ENCODE measurements around the gene MYO19. TPM values are rescaled to one million over a fixed set of nuclear protein-coding genes. Genes with fewer than 3 reads are reported as not detected.
A peak's percentile ranks its signal among the peaks of the same experiment; 100 is the strongest.

The MYO19 gene
- total and polyA plus RNA-seq, 9 of the 15 experiments (the other 6 are each of a cell fraction or from before 2014, with no cell fraction given), result 21.6 to 176 (median 129) TPM

DNA sequence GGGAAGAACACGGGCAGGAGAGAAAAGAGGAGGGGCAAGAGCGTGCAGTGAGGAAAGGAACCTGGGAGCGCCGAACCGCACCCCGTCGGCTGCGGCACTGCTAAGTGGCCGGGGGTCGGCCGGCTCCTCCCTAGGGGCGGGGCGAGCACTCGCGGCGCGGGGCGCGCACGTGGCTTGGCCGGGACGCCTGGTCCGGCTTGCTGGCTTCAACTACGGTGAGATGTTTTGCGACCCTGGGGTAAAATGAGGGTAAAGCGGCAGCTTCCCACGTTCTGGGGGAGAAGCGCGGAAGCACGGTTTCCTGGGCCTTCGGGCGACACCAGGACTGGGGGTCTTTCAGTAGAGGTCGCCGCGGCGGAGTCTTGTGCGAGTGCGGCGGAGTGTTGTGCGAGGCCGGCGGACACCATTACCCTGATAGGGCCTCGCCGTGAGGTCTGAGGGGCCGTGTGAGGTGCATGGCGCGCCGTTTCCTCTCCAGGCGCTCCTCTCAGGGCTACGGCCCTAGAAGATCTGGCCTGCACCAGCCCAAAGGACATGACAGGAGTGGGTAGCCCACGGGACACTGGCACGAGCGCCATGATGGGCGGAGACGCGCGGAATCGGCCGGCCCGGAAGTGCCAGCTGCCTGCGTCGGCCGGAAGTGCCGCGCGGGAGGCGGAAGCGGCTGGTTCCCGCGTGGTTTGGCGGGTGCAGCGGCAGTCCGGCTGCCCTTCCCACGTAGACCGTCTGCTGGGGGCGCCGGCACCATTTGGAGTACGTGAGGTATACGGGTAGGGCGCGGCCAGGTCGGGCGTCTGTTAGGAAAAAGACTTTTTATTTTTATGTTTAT is at the start of gene MYO19, which contains the start of gene PIGW (continued):
- TF ChIP-seq, protein P1, sequence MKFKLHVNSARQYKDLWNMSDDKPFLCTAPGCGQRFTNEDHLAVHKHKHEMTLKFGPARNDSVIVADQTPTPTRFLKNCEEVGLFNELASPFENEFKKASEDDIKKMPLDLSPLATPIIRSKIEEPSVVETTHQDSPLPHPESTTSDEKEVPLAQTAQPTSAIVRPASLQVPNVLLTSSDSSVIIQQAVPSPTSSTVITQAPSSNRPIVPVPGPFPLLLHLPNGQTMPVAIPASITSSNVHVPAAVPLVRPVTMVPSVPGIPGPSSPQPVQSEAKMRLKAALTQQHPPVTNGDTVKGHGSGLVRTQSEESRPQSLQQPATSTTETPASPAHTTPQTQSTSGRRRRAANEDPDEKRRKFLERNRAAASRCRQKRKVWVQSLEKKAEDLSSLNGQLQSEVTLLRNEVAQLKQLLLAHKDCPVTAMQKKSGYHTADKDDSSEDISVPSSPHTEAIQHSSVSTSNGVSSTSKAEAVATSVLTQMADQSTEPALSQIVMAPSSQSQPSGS (CRISPR knock-in tag; IDR thresholded peaks at IDR 0.05), result no peak
- TF ChIP-seq, protein P2, sequence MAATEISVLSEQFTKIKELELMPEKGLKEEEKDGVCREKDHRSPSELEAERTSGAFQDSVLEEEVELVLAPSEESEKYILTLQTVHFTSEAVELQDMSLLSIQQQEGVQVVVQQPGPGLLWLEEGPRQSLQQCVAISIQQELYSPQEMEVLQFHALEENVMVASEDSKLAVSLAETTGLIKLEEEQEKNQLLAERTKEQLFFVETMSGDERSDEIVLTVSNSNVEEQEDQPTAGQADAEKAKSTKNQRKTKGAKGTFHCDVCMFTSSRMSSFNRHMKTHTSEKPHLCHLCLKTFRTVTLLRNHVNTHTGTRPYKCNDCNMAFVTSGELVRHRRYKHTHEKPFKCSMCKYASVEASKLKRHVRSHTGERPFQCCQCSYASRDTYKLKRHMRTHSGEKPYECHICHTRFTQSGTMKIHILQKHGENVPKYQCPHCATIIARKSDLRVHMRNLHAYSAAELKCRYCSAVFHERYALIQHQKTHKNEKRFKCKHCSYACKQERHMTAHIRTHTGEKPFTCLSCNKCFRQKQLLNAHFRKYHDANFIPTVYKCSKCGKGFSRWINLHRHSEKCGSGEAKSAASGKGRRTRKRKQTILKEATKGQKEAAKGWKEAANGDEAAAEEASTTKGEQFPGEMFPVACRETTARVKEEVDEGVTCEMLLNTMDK (IDR thresholded peaks at IDR 0.05; ENCODE audit: borderline replicate concordance, insufficient read depth, low read depth, low read length, poor library complexity, severe bottlenecking), result peak; percentile 35
- TF ChIP-seq POU5F1 (IDR thresholded peaks at IDR 0.05; ENCODE audit: borderline replicate concordance, low read depth, low read length, partially characterized antibody) (peak; percentile 6), SIN3B (IDR thresholded peaks at IDR 0.05; ENCODE audit: low read depth) (peak; percentile 72; the same call in 1 of the 2 replicates), SRSF3 (IDR thresholded peaks at IDR 0.05; ENCODE audit: insufficient read depth, low read length) (0 out of 2 replicates have a peak, but pooled peaks have one; percentile 76), EP400 (IDR thresholded peaks at IDR 0.05) (peak; percentile 99), SUPT5H (IDR thresholded peaks at IDR 0.05) (peak; percentile 86), MAZ (CRISPR knock-in tag; conservative IDR thresholded peaks at IDR 0.05 in 1 of 2, IDR thresholded peaks at IDR 0.05 in 1 of 2) (peak; percentile 49 to 79; a peak in 3 of 4 replicates), ZBTB7A (IDR thresholded peaks at IDR 0.05; ENCODE audit: borderline replicate concordance, control insufficient read depth, low read depth, low read length) (peak; percentile 79), ETV1 (tag; conservative IDR thresholded peaks at IDR 0.05; ENCODE audit: low read depth) (peak; percentile 94), TAL1 (IDR thresholded peaks at IDR 0.05) (no peak), ZNF232 (CRISPR knock-in tag; IDR thresholded peaks at IDR 0.05) (no peak), CCNT2 (IDR thresholded peaks at IDR 0.05; ENCODE audit: borderline replicate concordance, extremely low read depth, insufficient read length, low read depth, low read length) (peak; percentile 81), KAT2B (IDR thresholded peaks at IDR 0.05; ENCODE audit: low read depth, low read length) (no peak)
- TF ChIP-seq, protein P3, sequence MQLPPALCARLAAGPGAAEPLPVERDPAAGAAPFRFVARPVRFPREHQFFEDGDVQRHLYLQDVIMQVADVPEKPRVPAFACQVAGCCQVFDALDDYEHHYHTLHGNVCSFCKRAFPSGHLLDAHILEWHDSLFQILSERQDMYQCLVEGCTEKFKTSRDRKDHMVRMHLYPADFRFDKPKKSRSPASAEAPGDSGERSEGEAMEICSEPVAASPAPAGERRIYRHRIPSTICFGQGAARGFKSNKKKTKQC (CRISPR knock-in tag; IDR thresholded peaks at IDR 0.05), result no peak
- TF ChIP-seq, protein P4, sequence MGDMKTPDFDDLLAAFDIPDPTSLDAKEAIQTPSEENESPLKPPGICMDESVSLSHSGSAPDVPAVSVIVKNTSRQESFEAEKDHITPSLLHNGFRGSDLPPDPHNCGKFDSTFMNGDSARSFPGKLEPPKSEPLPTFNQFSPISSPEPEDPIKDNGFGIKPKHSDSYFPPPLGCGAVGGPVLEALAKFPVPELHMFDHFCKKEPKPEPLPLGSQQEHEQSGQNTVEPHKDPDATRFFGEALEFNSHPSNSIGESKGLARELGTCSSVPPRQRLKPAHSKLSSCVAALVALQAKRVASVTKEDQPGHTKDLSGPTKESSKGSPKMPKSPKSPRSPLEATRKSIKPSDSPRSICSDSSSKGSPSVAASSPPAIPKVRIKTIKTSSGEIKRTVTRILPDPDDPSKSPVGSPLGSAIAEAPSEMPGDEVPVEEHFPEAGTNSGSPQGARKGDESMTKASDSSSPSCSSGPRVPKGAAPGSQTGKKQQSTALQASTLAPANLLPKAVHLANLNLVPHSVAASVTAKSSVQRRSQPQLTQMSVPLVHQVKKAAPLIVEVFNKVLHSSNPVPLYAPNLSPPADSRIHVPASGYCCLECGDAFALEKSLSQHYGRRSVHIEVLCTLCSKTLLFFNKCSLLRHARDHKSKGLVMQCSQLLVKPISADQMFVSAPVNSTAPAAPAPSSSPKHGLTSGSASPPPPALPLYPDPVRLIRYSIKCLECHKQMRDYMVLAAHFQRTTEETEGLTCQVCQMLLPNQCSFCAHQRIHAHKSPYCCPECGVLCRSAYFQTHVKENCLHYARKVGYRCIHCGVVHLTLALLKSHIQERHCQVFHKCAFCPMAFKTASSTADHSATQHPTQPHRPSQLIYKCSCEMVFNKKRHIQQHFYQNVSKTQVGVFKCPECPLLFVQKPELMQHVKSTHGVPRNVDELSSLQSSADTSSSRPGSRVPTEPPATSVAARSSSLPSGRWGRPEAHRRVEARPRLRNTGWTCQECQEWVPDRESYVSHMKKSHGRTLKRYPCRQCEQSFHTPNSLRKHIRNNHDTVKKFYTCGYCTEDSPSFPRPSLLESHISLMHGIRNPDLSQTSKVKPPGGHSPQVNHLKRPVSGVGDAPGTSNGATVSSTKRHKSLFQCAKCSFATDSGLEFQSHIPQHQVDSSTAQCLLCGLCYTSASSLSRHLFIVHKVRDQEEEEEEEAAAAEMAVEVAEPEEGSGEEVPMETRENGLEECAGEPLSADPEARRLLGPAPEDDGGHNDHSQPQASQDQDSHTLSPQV (IDR thresholded peaks at IDR 0.05), result peak; percentile 62

Measured in K562 (cell line).